Activated CD8-positive, alpha-beta memory T cell treated with anti-CD3 and anti-CD28 coated beads for 48 hours (primary cell): ENCODE measurements around the gene RGS16.
"Not testable (repeated sequence)": the region's sequence is repeated elsewhere in the genome, so short reads cannot be mapped to it uniquely, and the experiment has no call there.

ENCODE experiments used
- DNase-seq, 3 experiments: peaks; one replicate each; pipeline ENCODE4 v3.0.0-alpha.2; 2020; ENCODE audit warnings: low read depth in 2 of 3, low spot score in 2 of 3

The RGS16 gene

DNA sequence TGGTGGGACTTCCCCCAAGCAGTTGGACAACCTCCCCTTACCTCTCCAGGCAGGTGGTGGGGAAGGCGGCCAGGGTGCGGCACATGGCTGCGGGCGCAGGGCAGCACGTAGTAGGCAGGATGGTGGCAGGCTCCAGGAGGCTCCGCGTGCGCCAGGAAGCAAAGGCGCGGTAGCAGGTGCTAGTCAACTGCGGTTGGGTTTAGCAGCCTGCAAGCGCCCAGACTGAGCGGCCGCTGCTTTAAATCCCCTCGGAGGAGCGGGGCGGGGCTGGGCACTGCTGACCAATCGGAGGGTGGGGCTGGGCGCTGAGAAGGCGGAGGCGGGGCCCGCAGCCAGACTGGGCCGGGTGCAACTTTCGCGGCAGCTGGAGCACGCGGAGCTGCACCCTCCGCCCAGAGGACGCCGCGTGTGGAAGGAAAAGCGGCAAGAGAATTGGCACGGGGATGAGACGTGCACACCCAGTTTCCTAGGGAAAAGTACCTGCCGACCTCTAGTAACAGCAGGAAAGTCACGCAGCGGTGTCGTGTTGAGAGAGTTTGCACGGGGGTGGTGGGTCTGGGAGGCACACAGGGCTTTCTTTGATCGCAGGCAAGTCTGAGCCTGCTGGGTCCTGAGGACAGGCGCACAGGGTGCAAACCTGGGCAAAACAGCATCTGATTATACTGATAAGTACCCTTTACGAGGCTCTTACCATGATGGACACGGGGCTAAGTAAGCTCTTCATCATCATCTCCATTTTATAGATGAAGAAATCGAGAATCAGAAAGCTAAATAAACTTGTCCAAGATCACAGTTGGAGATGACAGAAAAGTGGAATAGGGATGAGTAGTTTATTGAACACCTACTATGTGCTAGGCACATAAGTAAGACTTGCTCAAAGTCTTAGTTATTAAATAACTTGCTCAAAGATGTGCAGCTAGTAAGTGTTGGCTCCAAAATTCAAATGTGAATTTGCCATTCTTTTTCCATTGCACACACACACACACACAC lies at the start of gene RGS16:
Gene RGS16, minus strand, starts transcription at position 215 of the 990 bp plus-strand sequence. Its CDS starts 130 bp downstream, at position 85.
- peak; percentile 91 to 94 (median 92) for DNase-seq

DNA sequence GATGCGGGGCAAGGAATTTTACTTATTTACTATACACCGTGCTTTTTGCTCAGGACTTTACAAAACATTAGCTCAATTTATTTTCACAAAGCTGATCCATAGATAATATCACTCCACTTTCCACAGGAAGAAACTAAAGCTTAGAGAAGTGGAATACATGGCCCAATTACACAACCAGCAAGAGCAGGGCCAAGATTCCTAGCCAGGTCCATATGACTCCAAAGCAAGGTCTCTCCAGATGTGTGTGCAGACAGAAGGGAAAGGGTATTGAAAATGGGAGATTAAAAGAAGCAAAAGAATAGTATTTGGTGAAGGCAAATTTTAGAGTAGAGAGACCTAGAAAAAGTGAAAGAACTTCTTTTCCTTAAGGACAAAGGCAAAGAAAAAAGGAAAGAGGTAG lies 49.8 kb upstream of the RGS16 start:
- no peak for DNase-seq

- DNase-seq: no peak
Measured at GRCh38 chr1:182652933-182653332, 48.7 kb upstream of the RGS16 start.

DNA sequence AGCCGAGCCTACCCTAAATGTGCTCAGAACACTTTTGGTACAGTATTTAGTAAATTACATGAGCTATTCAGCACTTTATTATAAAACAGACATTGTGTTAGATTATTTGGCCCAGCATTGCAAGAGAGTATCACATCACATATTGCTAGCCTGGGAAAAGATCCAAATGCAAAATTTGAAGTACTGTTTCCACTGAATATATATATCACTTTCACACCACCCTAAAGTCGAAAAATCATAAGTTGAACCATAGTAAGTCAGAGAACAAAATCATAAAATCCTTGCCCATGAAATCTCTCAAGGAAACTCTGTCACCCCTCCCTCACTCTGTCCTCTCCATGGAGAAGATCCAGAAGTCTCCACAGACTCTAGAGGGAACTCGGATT lies 47.1 kb upstream of the RGS16 start:
- DNase-seq: no peak

DNA sequence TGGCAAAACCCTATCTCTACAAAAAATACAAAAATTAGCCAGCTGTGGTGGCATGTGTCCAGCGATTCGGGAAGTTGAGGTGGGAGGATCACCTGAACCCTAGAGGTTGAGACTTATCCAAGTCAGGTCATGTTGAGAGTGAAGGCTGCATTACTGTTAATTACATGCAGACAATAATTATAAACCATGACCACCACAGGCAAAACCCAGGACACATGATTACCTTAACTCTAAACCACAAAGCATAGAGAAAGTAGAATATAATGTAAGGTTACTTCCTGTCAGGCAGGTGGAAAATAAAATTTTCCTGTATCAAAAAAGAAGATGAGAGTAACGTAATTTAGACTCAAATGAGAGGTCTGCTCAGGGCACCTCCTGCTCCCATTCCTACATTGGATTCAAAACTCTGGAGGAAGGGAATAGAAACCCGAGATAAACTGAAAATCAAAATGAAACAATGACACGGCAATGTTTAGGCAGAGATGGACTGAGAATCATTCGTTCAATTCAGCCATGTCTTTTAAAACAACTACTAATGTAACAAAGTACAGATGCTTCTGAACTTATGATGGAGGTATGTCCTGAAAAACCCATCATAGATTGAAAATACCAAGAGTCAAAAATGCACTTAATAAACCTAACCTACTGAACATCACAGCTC lies 46.6 kb upstream of the RGS16 start:
- no peak for DNase-seq

DNA sequence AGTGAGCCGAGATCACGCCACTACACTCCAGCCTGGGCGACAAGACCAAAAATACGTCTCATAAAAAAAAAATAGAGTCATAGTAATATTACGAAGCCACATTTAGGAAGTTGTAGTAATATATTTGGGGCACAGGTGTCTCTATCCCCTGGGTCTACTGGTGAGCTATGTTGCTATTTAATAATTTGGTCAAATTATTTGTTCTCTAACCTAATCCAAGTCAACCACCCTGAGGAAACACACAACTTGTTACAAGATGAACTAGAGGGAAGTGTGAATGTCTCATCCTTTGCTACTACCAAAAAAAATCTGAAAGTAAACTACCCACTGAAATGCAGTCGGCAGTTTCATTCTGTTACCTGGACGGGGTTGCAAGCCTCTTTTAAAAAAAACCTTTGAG lies 44.9 kb upstream of the RGS16 start:
- no peak for DNase-seq

DNA sequence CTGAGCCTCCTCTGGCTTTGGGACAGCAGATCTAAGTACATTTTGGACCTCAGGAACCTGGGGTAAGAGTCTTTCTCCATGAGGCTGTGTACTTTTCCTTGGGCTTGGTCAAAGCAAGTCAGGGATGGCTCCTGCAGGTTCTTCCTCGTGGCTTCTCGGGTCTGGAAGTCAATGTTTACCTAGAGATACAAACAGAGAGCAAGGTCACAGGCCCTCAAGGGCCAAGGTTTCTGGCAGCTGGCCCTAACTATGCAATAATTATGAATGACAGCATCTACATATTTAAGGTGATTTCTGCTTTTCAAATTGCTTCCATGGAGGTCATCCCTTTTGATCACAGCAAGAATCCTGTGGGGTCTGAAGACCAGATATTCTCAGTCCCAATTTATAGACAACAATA lies 42.5 kb upstream of the RGS16 start:
- no peak for DNase-seq

DNA sequence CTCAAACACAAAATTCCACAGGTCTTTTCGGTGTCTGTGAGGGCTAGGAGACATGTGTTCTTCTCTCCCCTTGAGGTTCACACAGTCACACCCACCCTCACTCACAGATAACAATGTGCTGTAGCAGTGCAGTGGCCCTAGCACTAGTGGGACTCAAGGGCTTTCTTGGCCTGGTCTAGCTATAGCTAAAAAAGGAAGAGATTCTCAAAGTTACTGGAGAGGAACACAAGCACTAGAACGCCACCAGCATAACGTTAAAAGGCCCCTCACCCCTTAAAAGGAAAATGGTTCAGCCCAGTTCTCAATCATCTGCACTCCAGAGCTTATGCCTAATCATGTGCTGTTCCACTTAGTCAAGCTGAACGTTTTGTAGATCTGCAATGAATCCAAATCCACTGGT lies 40.7 kb upstream of the RGS16 start:
- no peak for DNase-seq

GRCh38 chr1:182643699-182644098 lies 39.5 kb upstream of the RGS16 start:
- DNase-seq: no peak

DNA sequence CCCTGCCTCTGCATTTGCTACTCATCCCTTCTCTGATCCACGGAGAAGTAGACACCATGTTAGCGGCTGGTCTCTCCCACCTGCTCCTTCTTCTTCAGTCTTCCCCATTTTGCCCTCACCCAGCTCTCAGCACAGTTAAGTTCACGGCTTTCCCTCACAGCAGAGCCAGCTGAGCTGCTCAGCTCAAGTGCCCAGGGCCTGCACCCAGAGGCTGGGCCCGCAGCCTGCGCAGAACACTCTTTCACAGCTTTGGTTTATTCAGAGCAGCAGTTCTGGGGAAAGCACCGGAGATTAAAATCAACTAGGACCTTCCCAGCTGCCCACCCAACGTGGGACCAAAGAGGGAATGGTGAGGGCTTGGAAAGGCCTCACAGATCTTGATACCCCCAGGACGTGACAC lies 38.3 kb upstream of the RGS16 start:
- no peak for DNase-seq

DNA sequence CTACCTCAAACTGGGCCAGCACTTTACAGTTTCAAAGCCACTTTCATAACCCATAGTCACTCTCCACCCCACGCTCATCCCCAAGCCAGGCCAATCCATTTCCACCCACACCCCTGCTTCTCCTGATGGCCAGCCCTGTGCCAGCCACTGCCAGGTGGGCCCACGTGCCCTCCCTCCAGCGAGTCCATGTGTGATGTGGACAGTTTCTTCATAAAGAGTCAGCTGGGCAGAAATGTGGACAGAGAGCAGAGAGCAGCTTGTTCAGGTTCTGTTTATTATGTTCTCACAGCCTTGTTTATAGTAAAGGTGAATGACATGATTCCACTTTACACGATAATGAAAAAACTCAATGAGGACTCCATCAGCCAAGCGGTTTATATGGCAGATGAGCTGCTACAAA lies 37.4 kb upstream of the RGS16 start:
- no peak for DNase-seq

DNA sequence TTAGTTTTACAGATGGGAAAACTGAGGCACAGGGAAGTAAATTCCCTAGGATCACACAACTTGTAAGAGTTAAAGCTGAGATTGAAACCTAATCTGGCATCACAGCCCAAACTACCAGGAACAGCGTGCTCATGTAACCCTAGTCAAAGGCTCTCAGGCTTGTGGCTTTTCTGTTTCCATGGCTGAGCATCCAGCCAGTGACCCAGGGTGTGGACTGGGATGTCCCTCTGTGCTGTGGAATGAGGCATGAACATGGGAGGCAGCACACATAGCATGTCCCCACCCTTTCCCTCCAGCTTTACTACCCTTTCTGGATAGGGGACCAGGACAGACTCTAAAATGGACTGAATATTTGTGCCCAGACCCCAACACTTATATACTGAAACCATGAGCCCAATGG lies 35.1 kb upstream of the RGS16 start:
- DNase-seq: no peak

GRCh38 chr1:182637769-182638168 lies 33.6 kb upstream of the RGS16 start:
- DNase-seq: no peak

GRCh38 chr1:182635871-182636270 lies 31.7 kb upstream of the RGS16 start:
- DNase-seq: no peak

DNA sequence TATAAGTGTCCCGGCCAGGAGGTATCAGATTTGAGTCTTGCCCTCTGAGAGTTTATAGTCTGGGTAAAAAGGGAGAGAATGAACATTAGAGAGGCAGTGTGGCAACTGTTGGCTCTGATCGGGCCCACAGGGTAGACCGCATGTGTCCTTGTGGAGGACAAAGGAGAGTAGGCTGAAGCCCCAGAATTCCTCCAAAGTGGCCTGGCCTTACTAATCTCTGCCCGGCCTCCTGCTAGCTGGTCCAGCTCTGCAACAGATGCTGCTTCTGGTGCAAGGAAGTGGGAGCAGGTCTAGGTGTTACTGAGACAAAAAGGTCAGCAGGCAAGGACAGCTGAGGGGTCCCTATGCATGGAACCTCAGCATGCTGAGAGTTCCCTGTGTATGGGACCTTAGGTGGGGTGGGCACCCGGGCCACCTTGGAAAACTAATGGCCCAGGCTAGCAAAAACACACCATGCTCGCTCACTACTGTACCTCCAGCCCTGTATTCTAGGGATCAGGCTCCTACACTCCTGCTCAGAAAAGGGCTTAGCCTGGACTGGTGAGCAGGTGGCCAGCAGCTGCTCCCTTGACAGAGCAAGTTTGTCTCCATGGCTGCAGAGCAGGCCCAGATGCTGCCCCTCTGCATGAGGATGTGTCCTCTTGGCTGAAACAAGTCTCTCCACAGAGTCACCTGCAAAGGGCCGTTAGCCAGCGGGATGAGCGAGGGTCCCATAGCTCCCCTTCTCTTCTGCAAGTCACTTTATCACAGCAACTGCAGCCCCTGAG lies 30.3 kb upstream of the RGS16 start:
- DNase-seq: no peak

DNA sequence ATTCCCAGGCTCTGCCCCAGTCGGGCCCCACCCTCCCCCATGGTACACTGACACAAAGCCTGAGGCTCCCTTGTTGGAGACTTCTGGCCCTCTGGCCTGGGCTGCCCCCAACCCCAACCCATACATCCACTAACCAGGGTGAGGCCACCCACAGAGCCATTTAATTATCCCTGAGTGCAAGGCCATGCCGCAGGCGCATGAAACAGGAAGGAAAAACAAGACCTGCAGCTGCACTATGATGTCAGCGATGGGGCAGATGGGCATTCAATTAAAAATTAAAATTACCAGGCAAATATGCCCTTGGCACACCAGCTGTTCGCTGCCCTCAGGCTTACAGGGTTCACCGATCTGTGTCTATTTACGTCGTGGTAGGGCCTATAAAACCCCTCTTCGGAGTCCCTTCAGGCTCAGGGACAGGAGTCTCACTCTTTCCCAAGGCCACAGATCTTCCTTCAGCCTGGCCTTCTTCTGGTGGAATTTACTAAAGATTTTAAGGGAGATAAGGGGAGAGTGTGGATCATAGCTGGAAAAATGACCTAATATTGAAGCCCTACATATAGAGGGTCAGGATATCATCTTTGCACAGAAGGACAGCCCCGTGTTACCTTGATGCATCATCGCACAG lies 29.6 kb upstream of the RGS16 start:
- no peak for DNase-seq

DNA sequence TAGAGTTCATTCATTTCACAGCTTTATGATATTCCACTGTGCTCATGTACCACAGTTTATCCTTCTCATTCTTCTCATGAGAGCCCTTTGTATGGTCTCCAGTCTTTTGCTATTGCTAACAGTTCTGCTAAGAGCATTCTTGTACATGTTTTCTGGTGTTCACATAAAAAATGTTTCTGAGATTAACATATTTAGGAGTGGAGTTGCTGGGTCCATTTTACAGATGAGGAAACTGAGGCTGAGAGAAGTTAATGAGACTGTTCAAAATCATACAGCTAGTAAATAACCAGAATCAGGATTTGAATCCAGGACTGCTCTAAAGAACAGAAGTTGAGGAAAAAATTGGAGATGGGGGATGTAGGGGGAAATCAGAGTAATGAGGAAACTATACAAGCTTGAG lies 28.8 kb upstream of the RGS16 start:
- DNase-seq: no peak

GRCh38 chr1:182632441-182632857 lies 28.3 kb upstream of the RGS16 start:
- not testable (repeated sequence) for DNase-seq

DNA sequence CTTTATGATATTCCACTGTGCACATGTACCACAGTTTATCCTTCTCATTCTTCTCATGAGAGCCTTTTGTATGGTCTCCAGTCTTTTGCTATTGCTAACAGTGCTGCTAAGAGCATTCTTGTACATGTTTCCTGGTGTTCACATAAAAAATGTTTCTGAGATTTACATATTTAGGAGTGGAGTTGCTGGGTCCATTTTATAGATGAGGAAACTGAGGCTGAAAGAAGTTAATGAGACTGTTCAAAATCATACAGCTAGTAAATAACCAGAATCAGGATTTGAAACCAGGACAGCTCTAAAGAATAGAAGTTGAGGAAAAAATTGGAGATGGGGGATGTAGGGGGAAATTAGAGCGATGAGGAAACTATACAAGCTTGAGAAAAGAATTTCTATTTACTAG lies 27.8 kb upstream of the RGS16 start:
- no peak for DNase-seq

GRCh38 chr1:182631053-182631677 lies 27.0 kb upstream of the RGS16 start:
- no peak for DNase-seq

GRCh38 chr1:182630586-182630985 lies 26.4 kb upstream of the RGS16 start:
- DNase-seq: no peak
